AG10803 (cell line): ENCODE results near the gene F7.

Experiments
- DNase-seq: peaks from one replicate; pipeline ENCODE4 v3.0.0; 2010; ENCODE audit warnings: low read depth
- H3K4me3 ChIP-seq: 2 replicates; pipeline ENCODE4 v1.5.1; 2011; ENCODE audit warnings: mild to moderate bottlenecking, low read length, control low read depth
- TF ChIP-seq, protein P1 (sequence below): conservative IDR thresholded peaks from 2 replicates; pipeline ENCODE4 v1.5.1; 2011; ENCODE audit warnings: mild to moderate bottlenecking, low read length, control low read depth, inconsistent platforms

F7 gene

DNA sequence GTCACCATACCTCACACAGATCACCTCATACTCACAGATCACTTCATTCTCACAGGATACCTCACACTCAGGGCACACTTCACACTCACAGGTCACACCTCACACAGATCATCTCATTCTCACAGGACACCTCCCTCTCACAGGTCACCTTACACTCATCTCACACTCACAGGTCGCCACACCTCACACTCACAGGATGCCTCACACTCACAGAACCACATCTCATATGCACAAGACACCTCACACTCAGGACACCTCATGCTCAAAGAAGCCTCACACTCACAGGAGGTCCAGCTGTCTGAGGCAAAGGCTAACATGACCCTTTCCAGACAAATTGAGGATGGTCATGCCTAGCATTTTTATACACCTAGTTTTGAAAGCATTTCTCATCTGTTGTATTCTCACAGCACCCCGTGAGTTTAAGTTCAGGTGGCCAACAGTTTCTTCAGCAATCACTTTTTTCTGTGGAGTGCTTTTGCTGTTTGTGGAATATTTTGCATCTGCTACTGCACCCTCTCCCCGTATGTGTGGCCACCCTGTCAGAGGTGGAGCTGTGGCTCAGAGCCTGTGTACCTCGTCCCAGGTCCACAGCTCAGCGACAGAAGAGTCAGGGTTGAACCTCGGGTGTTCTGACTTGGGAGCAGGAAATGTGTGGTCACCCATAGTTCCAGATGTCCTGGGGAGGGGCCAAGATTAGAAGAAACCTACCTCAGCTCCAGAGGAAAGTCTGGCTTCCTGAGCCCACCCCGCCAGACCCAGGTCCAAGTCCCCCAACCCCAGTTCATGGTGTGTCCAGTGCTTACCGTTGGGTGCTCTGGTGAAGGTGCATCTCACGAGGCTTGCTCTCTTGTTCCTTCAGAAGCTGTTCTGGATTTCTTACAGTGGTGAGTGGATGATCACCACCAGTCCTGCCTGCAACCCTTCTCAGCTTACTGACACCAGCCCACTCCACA is 7.6 kb downstream of the F7 start:
- no peak overlapping the region for H3K4me3 ChIP-seq
- TF ChIP-seq, protein P1, sequence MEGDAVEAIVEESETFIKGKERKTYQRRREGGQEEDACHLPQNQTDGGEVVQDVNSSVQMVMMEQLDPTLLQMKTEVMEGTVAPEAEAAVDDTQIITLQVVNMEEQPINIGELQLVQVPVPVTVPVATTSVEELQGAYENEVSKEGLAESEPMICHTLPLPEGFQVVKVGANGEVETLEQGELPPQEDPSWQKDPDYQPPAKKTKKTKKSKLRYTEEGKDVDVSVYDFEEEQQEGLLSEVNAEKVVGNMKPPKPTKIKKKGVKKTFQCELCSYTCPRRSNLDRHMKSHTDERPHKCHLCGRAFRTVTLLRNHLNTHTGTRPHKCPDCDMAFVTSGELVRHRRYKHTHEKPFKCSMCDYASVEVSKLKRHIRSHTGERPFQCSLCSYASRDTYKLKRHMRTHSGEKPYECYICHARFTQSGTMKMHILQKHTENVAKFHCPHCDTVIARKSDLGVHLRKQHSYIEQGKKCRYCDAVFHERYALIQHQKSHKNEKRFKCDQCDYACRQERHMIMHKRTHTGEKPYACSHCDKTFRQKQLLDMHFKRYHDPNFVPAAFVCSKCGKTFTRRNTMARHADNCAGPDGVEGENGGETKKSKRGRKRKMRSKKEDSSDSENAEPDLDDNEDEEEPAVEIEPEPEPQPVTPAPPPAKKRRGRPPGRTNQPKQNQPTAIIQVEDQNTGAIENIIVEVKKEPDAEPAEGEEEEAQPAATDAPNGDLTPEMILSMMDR, result no peak
- no peak for DNase-seq

GRCh38 chr13:113113846-113114271 is 8.3 kb downstream of the F7 start:
- no peak overlapping the region for H3K4me3 ChIP-seq
- TF ChIP-seq, protein P1, result no peak
- DNase-seq, result no peak

DNA sequence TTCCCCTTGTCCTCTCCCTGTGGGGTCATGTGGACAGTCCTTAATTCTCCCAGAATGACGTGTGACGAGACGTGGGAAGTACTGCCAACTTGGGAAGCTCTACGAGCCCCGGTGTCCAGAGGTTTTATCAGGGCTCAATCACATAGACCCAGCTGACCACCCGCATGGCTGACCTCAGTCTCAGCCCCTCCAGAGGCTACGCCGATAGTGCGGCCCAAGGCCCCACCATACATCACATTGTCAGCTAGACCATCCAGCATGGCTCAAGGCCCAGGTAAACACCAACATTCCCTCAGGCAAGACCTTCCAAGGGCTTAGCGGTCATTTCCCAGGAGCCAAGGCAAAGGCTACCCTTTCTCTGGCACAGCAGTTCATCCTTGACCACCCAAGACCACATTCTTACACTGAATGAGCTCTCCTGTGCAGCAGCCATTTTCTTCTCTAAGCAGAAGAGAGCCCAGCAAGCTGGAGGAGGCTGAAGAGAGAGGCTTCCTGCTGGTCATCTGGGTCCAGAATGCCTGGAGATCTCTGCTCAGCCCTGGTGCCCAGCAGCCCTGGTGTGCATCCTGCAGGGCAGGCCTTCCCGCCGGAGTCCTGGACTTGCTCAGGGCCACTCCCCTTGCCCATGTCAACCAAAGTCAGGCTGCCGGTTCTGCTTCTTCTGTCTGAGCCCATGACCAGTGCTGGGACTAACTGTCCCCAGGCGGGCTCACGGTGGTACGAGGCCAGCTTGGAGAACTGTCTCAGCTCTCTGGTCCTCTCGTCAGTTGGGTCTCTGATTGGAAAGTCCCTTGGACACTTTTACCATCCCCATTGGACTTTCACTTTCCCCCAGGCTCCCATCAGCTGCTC is 9.1 kb downstream of the F7 start:
- no peak overlapping the region for H3K4me3 ChIP-seq
- no peak for DNase-seq
- TF ChIP-seq, protein P1, result no peak

DNA sequence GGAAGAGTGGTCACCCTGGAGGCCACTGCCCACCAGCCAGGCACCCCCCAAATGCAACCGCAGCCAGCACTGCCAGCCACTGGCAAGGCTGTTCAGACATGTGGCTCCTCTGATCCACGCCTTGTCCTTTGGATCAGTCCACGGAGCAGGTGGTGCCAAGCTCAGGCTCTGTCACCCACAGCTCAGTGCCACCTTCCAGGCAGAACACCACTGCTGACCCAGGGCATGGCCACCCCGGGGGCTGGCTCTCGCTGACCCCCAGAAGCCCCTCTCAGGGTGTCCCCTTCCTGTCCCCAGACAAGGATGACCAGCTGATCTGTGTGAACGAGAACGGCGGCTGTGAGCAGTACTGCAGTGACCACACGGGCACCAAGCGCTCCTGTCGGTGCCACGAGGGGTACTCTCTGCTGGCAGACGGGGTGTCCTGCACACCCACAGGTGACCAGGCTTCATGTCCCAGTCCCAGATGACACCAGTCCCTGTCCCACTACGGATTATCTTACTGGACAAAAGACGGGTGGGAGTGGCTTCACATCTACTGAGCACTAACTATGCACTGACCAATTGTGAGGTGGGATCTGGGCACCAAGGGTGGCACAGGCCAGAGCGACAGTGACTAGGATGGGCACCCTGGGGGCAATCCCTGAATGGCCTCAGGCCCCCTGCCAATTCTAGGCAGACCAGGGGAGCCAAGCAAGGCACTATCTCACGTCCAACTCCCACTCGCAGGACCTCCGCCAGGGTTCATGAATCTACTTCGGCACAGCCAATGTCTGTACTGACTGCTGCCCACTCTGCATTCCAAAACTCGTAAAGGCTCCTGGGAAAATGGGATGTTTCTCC is 10.0 kb downstream of the F7 start:
- DNase-seq, result no peak
- H3K4me3 ChIP-seq, result no peak overlapping the region
- TF ChIP-seq, protein P1, result no peak

- TF ChIP-seq, protein P1, result no peak
- no peak overlapping the region for H3K4me3 ChIP-seq
- no peak for DNase-seq
Observed at GRCh38 chr13:113116206-113116800, 10.7 kb downstream of the F7 start.

GRCh38 chr13:113116871-113117271 is 11.3 kb downstream of the F7 start:
- no peak overlapping the region for H3K4me3 ChIP-seq
- DNase-seq, result no peak
- TF ChIP-seq, protein P1, result no peak
